Breast epithelium (tissue), 3 donors: Measurements from ENCODE around the gene PRMT6.

Experiments
- CTCF ChIP-seq, 3 donors: fragments of 450-650 bp; IDR thresholded peaks; one replicate each; pipeline ENCODE4 v1.5.1; 2016 to 2017; ENCODE audit warnings: antibody characterized with exemption in 3 of 3, mild to moderate bottlenecking in 3 of 3, moderate library complexity in 3 of 3
- POLR2A ChIP-seq: fragments of 450-650 bp; IDR thresholded peaks from one replicate; pipeline ENCODE4 v1.6.1; 2016; ENCODE audit warnings: antibody characterized with exemption, mild to moderate bottlenecking, moderate library complexity

DNA sequence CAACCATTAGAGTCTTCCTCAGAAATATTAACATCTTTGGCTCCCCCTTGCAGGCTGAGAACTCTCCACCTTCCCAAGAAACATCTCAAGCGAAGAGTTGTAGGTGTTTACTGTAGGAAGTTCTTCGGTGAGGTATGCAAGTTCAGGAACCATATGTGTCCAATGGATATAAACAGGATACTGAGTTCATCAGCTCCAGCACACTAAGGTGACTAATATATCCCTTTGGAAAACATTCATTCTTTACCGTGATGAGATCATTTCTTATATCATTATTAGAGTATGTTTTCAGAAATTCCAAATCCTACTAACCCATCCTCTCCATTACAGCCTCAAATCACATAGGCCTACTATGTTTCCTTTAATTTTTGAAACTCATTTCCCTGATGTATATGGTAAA lies 37.3 kb upstream of the PRMT6 start:
- TF ChIP-seq CTCF (IDR thresholded peaks at IDR 0.05) = no peak
- no peak for TF ChIP-seq POLR2A
